HG03095 (cell line): ENCODE measurements around the gene CROCC2.

ENCODE experiments used
- ATAC-seq: cut with Tn5 transposase; IDR thresholded peaks from one replicate; pipeline ENCODE4 v1.9.1; 2021; ENCODE audit warnings: moderate library complexity; ENCODE audit not compliant: unreplicated experiment

CROCC2 gene

DNA sequence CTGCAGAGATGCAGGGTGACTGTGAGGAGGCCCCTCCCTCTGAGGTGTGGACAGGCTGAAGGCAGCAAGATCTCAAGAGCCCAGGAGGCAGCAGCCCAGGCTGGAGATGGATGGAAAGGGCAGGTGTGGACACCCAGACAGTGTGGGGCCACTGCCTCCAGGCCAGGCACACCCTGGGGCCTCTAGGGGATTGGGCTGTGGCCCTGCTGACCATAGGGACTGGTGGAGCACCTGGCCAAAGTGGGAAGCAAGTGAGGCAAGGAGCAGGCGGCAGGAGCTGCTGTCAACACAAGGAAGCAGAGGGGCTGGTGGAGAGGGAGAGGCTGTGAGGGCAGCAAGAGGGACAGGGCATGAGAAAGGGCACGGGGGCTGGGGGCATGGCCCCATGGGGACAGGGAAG, 103.1 kb downstream of the CROCC2 start:
- no peak for ATAC-seq

DNA sequence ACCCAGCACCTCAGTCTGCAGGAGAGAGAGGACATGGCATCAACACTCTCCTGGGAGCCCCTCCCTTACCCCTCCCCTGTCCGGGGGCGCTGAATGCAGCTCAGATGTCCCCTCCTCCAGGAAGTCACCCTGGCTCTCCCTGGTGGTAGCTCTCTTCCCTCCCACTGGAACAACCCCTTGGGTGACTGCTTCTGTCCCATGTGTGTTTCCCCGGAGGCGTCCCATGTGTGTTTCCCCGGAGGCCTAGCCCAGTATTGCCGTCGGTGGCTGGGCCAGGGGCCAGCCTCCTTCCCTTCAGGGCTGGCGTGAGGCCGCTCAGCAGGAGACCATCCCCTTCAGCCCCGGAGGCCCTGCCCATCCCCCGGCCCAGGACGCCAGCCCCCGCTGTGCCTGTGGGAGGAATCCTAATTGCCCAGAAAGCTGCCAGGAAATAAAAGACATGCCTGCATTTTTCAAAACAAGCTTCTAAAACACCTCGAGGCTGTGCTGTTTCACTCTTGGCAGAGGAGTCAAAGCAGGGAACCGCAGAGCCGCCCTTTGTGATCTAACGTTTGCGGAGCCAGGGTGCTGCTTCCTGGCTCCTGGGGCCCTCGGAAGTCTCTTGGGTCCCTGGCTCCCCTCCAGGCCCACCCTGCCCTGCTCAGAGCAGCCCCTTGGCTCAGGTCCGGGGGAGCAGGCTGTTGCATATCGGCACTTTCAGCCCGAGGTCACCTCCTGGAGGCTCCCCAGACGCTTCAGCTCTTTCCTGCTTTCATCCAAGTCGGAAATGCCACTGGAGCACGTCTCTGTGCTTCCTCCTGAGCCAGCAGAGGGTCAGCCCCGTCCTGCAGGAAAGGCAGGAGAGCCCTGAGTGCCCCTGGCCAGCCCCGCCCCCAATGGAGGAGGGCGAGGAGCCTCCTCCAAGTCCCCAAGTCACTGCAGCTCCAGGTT, 103.7 kb downstream of the CROCC2 start:
- ATAC-seq: no peak

DNA sequence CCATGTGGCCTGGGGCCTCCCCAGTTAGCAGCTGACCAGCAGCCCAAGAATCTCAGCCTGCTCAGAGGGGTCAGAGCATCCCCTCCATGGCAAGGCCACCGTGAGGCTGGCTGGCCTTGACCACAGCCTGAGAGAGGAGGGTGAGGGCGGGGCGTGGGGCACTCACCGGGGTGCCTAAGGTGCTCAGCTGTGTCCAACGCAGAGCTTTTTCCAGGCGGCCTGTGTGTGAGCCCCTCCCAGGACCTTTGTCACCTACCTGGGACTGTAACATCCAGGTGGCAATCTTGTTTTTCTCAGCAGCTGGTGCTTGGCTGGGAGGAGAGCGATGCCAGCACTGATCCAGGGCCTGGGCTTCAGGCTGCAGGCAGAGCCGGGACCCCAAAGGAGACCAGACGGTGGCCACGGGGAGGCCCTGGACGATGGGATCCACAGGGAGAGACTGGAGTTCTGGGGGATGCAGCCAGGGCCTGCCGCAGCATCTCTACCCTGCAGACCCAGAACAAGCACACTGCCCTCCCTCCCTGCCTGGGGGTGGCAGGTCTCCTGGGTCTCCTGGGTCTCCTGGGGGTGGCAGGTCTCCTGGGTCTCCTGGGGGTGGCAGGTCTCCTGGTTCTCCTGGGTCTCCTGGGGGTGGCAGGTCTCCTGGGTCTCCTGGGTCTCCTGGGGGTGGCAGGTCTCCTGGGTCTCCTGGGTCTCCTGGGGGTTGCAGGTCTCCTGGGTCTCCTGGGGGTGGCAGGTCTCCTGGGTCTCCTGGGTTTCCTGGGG, 104.6 kb downstream of the CROCC2 start:
- ATAC-seq: no peak

DNA sequence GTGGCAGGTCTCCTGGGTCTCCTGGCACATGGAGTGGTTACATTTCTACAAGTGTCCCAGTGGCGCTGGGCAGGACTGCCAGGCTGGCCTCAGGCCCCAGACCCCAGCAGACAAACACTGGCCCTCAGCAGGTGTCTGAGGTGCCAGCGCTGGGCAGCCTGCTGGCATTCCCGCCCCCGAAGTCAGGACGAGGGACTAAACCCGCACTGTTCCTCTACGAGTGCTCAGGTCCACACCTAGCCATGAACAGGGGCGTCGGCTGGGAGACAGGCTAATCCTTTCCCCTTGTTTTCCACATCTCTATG, 105.1 kb downstream of the CROCC2 start:
- no peak for ATAC-seq

DNA sequence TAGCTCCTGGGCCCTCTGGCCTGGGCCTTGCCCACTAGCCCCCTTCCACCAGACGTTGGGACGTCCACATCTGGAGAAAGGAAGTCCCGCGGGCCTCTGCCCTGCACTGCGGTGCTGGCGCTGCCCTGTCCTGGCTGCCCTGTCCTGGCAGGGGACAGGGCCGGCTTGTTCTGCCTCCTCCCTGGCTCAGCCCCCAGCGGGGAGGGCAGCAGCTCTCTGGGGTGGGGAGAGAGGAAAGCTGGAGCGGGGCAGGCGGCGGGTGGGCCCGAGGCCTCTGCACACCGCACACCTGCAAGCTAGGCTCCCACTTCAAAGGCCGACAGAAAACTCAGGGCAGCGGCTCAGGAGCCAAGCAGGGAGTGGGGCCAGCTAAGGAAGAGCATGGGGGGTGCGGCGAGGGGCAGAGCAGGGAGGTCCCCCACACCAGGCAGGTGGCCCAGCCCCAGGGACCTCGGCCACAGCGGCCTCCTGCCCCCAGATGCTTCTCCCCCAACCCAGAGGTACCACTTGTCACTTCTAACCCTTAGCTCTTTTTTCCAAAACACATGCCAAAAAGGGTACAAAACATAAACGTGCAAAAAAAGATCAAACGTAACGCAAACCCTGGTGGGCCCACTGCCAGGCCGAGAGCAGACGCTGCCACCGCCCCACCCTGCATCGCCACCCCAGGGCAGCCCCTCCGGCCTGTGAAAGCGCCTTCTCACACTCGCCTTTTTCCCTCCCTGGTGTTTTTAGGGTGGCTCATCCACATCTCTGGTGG, 105.8 kb downstream of the CROCC2 start:
- no peak for ATAC-seq

DNA sequence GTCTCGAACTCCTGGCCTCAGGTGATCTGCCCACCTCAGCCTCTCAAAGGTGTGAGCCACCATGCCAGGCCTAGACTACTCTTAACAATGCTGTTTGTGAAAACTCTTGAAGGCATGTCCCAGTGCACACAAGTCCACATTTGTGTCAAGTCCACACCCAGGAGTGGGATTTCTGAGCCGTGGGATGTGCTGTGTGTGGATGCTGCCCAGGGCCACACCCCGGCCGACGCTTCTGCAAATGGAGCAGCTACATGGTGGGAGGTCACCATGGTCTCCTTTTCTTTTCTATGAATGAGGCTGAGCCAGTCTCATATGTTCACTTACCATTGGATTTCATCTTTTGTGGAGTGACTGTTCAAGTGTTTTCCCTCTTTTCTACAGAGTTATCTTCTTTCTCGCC, 108.1 kb downstream of the CROCC2 start:
- no peak for ATAC-seq

DNA sequence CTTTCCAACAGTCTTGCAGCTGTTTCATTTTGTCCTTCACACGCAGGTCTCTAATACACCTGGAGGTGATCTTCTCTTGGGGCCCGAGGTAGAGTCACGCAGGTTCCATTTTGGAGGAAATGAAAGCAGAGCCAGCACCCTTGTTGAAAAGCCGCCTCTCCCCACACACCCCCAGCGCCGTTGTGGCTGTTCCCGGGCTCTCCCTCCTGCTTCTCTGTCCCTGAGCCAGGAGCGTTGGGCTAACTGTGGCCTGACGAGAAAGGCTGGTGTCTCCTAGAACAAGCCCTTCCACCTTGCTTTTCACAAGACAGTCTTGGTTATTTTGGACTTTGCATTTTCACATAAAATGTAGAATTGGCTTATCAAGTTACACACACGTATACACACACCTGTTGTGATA, 108.6 kb downstream of the CROCC2 start:
- no peak for ATAC-seq

DNA sequence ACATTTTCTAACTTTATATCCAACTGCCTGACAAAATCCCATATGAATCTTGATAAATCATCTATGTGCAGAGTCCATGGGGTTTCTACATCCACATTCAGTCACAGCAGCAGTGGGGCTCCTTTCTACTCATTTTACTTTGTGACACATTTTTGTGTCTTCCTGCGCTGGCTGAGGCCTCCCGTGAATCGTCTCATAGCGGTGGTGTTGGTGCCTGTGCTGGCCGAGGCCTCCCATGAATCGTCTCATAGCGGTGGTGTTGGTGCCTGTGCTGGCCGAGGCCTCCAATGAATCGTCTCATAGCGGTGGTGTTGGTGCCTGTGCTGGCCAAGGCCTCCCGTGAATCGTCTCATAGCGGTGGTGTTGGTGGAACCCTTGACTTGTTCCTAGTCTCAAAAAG, 109.3 kb downstream of the CROCC2 start:
- ATAC-seq: no peak

DNA sequence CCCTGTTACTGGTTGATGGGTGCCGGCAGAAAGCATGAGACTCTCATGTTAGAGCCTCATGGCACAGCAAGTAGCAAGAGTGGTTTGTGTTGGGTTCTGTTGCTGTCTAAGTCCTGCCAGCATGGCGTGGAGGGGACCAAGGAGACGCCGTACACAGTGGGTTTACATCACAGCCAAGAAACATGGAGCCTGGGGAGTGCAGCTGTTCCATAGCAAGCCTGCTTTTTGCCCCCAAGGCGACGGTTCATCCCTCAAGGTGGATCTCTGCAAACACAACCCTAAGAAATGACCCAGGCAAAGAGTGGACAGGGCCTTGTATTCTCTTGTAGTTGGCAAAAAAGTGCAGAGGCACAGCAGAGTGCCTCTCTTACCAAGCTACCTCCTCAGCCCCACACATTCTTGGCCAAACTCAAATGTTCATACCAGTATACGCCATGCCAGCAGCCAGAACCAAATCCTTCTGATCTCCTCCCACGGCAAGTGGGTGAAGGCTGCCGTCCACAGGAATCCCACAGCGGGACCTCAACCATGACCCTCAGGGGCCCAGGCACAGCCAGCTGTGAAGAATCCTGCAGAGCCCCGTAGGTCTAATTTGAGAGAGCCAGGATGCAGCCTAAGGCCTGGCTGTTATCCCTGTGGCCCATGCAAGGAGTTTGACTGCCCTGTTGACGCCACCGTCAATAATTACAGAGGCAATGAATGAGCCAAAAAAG, 111.2 kb downstream of the CROCC2 start:
- no peak for ATAC-seq

DNA sequence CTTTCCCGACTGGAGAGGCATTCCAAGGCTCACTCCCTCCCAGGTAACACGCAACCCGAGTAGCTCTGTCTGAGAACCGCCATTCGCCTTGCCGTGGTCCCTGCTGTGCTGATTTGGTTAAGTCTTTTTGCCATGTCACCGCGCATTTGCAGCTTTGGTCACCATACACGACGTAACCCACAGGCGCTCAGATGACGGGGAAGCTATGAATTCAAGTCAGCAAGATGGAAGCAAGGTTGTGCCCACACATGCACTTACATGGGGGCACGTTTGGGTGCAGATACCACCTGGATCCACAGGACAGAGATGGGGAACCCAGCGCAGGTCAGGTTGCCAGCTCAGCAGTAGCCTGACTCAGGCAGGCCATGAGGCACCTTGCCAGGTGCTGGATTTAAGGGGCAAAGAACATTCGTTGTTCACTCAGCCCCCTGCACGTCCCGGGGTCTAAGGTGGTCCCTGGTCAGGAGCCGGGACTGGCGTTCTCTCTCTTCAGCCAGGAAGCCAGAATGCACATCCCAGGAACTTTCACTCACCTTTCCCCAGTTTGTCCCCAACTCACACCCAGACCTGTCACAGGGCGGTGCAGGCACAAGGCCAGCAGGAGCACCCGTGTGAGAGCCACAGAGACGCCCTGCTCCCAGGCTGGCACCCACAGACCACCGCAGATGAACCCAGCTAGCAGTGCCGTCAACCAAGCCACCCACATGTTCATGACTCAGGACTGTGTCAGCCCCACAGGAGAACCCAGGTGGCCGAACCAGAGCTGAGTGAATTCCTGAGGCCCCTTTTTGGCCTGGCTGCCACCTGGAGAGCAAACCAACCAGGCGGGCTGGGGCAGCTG, 112.1 kb downstream of the CROCC2 start:
- no peak for ATAC-seq

DNA sequence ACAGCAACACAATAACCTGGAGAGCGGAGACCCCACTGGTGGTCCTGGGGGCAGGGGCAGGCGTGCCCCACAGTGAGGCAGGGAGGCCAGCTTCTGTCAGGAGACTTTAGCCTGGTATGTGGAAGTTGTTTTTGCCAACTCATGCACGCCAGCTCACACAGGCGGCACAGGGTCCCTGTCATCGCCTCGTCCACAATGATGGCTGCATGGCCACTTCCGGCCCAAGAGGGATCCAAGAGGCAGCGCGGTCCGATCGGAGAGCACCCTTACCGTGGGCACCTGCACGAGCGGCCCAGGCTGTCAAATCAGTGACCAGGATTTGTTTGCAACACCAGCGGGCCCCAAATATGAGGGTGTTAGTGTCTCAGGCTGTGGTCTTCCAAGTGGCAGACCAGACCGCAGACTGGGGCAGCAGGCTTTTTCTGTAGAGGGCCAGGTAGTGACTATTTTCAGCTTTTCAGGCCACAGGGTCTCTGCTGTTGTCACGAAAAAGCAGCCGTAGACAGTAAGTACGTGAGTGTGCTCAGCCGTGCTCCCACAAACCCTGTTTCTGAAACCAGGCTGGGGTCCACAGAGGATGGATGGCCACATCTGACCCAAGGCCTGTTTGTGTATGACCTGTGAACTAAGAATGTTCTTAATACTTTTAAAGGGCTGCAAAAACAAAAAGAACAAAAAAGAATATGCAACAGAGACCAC, 113.5 kb downstream of the CROCC2 start:
- no peak for ATAC-seq

DNA sequence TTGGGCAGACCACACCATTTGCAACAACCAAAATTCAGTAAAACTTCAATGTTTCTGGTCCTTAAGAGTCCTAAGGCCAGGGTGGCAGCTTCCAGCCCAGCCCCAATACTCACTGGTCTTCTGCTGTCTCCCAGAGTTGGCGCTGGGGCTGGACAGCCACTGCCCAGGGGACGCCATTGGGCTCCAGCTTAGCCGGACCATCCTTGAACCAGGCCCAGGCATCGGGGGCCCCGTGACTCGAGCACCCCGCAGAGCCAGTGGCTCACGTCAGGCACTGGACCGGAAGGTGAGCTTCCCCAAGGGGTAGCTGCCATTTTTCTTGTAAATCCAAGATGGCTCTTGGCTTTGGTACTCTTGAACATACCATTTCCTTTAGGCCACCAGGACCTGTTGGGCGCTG, 114.1 kb downstream of the CROCC2 start:
- ATAC-seq: no peak

DNA sequence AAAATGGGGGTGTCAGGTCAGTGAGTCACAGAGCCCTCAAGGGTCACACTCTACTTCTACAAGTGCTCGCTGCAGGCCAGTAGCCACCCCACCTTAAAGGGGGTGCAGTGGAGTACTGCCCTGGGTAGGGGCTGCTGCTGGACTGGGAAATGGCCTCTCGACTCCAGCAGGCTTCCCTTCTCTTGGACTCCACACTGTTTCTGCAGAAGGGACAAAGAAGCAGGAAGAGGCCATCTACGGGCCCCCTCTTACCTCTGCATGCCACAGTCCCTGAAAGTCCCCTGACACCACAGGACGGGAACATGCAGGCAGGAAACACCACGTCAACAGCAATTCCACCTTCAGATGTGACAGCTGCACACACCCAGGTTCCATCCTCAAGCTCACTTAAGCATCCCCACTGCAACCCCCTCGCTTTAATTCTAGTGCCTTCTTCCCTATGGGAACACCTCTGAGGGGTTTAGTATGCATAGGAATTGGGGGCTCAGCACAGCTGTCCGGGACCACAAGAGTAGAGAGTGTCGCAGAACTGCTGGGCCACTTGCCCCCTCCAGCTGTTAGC, 114.6 kb downstream of the CROCC2 start:
- ATAC-seq: no peak

DNA sequence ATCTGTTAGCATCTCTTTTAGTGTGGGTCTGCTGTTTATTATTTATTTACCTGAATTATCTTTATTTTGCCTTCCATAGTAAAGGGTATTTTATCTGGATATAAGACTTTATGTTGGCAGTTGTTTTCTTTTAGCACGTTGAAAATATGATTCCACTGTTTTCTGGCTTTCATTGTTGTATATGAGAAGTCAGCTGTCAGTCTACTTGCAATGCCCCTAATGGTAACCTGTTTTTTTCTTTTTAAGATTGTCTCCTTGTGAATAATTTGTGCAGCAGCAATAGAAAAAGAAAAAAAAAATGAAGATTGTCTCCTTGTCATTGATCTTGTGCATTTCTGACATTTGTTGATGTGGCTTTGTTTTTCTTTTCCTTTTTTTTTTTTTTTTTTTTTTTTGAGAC, 119.5 kb downstream of the CROCC2 start:
- no peak for ATAC-seq

DNA sequence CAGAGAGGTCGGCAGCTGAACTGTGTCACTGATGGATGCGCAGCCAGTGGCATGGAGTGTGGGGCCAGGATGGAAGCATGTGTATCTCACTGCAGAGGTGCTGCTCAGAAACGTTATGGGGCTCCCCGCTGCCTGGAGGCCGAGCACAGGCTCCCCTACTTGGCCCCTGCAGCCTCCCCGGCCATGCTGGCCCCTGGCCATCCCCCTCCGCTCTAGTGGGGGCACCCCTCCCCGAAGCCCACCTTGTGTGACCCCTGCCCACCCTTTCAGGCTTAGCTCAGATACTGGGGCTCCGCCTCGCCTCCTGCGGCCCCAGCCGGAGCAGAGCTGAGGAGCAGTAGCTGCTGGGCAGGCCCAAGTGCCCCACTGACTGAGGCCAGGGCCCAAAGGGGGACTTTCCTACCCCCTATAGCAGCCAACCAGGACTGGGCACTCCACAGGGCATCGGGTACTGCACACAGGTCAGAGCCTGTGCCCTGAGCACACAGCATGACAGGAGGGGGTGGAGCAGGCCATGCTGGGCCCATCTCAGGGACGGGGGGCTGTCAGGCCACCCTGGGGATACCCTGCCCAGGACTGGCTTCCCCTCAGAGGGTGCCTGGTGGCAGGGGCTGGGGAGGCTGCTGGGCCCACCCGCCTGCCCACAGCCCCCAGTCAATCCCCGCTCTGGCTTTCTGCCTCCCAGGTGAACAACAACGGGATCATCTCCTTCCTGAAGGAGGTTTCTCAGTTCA, 123.6 kb downstream of the CROCC2 start:
- ATAC-seq: no peak

DNA sequence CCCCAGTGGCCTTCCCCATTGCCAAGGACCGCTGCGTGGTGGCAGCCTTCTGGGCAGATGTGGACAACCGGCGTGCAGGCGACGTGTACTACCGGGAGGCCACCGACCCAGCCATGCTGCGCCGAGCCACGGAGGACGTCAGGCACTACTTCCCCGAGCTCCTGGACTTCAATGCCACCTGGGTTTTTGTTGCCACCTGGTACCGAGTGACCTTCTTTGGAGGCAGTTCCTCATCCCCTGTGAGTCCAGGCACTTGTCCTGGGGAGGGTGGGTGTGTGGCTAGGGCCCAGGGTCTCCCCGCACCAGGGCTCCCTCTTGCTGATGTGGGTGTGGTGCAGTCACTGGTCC, 124.2 kb downstream of the CROCC2 start:
- ATAC-seq: no peak

DNA sequence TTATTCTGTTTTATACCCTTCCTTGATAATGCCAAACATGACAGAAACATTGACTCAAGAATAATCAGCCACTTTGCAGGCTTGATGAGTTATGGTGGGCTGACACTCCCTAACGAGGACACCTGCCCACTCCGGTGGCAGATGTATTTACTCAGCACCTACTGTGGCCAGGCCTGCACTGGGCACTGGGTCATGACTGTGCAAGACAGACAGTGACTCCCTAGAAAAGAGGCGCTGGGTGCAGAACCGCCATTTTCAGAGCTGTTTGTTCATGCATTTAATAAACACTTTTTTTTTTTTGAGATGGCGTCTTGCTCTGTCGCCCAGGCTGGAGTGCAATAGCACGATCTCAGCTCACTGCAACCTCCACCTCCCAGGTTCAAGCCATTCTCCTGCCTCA, 124.7 kb downstream of the CROCC2 start:
- ATAC-seq: no peak

DNA sequence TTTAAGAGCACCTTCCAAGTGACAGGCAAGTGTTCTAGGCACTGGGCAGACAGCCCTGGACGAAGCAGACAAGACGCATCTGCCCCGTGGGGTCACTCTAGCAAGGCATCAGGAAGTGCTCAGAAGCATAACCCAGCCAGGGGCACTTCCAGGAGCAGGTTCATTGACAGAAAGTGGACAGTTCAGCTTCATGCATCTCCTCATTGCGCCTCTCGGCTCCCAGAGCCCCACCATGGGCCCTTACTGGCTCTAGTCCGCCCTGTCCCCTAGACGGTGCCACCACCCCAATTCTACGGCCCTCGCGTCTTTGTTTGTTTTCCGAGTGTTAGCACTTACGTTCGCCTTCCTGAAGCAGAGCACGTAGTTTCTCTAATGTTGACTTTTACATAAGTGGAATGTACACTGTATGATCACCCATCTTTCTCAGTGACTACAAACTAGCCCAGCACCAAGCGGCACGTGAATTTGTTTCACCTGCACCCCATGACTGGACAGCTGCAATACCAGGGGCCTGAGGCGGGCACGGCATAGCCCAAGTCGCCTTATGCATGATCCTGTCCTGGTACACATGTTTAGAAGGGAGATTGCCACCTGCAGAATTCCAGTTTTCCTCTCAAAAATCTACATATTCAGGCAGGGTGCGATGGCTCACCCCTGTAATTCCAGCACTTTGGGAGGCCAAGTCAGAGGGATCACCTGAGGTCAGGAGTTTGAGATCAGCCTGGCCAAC, 125.5 kb downstream of the CROCC2 start:
- ATAC-seq: no peak
